Measurements from ENCODE around the gene CREBBP.

The CREBBP gene

DNA sequence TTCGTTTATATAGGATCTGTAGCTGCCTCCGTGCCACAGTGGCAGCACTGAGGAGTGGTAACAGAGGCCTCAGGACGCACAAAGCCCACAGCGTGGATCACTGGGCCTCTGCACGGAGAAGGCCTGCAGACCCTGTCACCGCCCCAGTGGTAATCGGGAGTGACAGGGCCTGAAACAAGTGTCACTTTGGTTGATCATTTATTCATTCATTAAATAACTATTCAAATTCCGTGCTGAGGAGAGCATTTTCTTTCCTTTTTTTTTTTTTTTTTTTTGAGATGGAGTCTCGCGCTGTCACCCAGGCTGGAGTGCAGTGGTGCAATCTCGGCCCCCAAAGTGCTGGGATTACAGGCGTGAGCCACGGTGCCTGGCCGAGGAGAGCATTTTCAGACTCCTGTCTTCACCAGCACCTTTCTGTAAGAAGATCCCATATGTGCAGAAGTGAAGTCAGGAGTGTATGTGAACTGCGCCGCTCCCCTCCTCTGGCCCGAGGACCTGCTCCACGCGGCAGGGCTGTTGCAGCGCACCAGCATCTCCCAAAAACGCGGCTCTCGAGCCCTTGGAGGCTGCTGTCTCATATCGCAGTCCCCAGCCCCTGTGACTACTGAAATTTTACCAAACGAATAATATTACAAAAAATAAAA lies 118.3 kb downstream of the CREBBP start:
- no peak overlapping the region for H3K4me3 ChIP-seq (replicated peaks; ENCODE audit: low read depth, low read length)

DNA sequence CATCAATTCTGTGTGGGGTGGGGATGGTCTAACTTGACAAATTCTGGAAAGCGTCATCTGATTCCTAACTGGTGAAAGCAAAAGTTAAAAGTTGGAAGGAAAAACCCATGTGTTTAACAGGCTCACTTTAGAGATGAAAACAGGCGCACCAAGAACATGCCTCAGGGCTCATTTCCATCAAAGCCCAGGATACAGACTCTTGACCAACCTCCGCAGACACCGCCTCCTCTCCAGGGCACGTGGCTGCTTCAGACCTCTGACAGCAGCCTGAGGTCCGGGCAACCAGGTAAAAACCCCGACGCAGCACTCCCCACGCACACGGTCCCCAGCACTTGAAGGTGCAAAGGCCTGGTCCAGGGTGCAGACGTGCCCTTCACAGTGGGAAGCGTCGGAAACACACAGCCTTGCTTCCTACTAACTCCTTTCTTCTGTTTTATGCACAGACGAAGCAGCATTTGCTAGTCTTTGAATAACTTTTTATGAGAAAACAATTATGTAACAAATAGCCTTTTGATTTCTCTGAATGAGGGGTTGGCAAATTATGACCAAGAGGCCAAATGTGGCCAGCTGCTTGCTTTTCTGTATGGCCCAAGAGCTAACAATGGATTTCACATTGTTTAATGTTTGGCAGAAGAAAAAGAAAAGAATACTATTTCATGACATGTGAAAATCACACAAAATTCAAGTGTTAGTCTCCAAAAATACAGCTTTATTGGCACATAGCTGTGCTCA lies 119.0 kb downstream of the CREBBP start:
- no peak overlapping the region for H3K4me3 ChIP-seq (replicated peaks; ENCODE audit: low read depth, low read length)
- DNase-seq (ENCODE audit: extremely low read depth, low read depth) = no peak
- TF ChIP-seq, protein P1, sequence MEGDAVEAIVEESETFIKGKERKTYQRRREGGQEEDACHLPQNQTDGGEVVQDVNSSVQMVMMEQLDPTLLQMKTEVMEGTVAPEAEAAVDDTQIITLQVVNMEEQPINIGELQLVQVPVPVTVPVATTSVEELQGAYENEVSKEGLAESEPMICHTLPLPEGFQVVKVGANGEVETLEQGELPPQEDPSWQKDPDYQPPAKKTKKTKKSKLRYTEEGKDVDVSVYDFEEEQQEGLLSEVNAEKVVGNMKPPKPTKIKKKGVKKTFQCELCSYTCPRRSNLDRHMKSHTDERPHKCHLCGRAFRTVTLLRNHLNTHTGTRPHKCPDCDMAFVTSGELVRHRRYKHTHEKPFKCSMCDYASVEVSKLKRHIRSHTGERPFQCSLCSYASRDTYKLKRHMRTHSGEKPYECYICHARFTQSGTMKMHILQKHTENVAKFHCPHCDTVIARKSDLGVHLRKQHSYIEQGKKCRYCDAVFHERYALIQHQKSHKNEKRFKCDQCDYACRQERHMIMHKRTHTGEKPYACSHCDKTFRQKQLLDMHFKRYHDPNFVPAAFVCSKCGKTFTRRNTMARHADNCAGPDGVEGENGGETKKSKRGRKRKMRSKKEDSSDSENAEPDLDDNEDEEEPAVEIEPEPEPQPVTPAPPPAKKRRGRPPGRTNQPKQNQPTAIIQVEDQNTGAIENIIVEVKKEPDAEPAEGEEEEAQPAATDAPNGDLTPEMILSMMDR (IDR thresholded peaks at IDR 0.05; ENCODE audit: low read depth, low read length, missing control alignments) = no peak

More for the DNA sequence above, 118.3 kb downstream of the CREBBP start:
- no peak for DNase-seq (ENCODE audit: extremely low read depth, low read depth)
- TF ChIP-seq, protein P1 (IDR thresholded peaks at IDR 0.05; ENCODE audit: low read depth, low read length, missing control alignments) = no peak

GRCh38 chr16:3760518-3760917 lies 120.0 kb downstream of the CREBBP start:
- H3K4me3 ChIP-seq (replicated peaks; ENCODE audit: low read depth, low read length) = no peak overlapping the region

DNA sequence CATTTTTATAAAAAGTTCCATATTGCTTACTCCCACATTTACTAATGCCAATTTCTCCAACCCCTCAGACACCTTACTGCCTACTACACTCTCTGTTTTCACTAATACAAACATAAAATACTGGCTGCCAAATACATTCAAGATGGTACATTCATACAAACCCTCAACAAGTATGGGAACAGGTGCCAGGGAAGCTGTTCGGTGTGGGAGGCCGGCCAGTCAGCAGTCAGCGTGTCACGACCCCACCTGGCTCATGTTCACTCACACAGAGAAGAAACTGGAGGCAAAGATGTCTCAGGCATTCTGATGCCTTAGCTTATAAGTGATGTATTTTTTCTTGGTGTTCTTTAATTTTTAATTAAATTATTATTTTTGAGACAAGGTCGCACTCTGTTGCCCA lies 120.8 kb downstream of the CREBBP start:
- no peak overlapping the region for H3K4me3 ChIP-seq (replicated peaks; ENCODE audit: low read depth, low read length)
- no peak for DNase-seq (ENCODE audit: extremely low read depth, low read depth)
- TF ChIP-seq, protein P1 (IDR thresholded peaks at IDR 0.05; ENCODE audit: low read depth, low read length, missing control alignments) = no peak

More at GRCh38 chr16:3760518-3760917, 120.0 kb downstream of the CREBBP start:
- TF ChIP-seq, protein P1 (IDR thresholded peaks at IDR 0.05; ENCODE audit: low read depth, low read length, missing control alignments) = no peak
- no peak for DNase-seq (ENCODE audit: extremely low read depth, low read depth)

GRCh38 chr16:3756113-3756512 lies 124.4 kb downstream of the CREBBP start:
- no peak for DNase-seq (ENCODE audit: extremely low read depth, low read depth)
- TF ChIP-seq, protein P1 (IDR thresholded peaks at IDR 0.05; ENCODE audit: low read depth, low read length, missing control alignments) = no peak
- H3K4me3 ChIP-seq (replicated peaks; ENCODE audit: low read depth, low read length) = no peak overlapping the region

- H3K4me3 ChIP-seq (replicated peaks; ENCODE audit: low read depth, low read length) = no peak overlapping the region
- TF ChIP-seq, protein P1 (IDR thresholded peaks at IDR 0.05; ENCODE audit: low read depth, low read length, missing control alignments) = no peak
- no peak for DNase-seq (ENCODE audit: extremely low read depth, low read depth)
Observed at GRCh38 chr16:3755249-3755648, 125.3 kb downstream of the CREBBP start.
